Activated T-helper 2 cell treated with anti-CD3 and anti-CD28 coated beads, Interferon-gamma antibody, Interleukin-2, Interleukin-4, amounts not matched to agents 10 μg/mL and 5 μg/mL and 100 μg/mL, durations not matched to agents 14 hours and 24 hours and 36 hours (primary cell): ENCODE data around the gene LATS2. TPM values are rescaled to one million over a fixed set of nuclear protein-coding genes. Genes with fewer than 3 reads are reported as not detected.
"Not testable (repeated sequence)": the region's sequence is repeated elsewhere in the genome, so short reads cannot be mapped to it uniquely, and the experiment has no call there.

ENCODE experiments used
- DNase-seq: peaks from one replicate; pipeline ENCODE4 v3.0.0; 2021; ENCODE audit warnings: low spot score
- H3K27ac Mint-ChIP-seq: one replicate; pipeline ENCODE4 v1.8.0; 2021; ENCODE audit warnings: mixed read lengths
- H3K27me3 Mint-ChIP-seq: one replicate; pipeline ENCODE4 v1.8.0; 2021; ENCODE audit warnings: low read depth, mixed read lengths
- H3K36me3 Mint-ChIP-seq: one replicate; pipeline ENCODE4 v1.8.0; 2021; ENCODE audit warnings: low read depth, mixed read lengths
- H3K4me1 Mint-ChIP-seq: one replicate; pipeline ENCODE4 v1.8.0; 2021; ENCODE audit warnings: low read depth, mixed read lengths
- H3K4me3 Mint-ChIP-seq: one replicate; pipeline ENCODE4 v1.8.0; 2021; ENCODE audit warnings: low read depth, mild to moderate bottlenecking, moderate library complexity, mixed read lengths
- H3K9me3 Mint-ChIP-seq: one replicate; pipeline ENCODE4 v1.8.0; 2021; ENCODE audit warnings: mixed read lengths
- intact Hi-C: fragments of 100-400 bp; cut with micrococcal nuclease; formaldehyde crosslinking; loops from one replicate; pipeline ENCODE4 v1.15.1; 2023
- total RNA-seq: library from RNA; stranded (reverse); gene quantifications from 2 replicates; pipeline ENCODE4 v1.2.3, GENCODE V29; 2022

LATS2 gene
- total RNA-seq, 1 donor from 2014 or later: 2.6 TPM

GRCh38 chr13:21050288-21051197, 10.8 kb downstream of the LATS2 start:
- intact Hi-C loops: no loop called here
- Mint-ChIP-seq H3K4me3 (no peak overlapping the region), H3K4me1 (peaks cover 3% of the 10 kb centered on the region), H3K27me3 (peaks cover 2% of the 10 kb centered on the region), H3K9me3 (no peaks in the 10 kb centered on the region), H3K36me3 (no peaks in the 10 kb centered on the region), H3K27ac (no peak overlapping the region)
- DNase-seq: no peak

- DNase-seq, intact Hi-C loops, H3K27me3 Mint-ChIP-seq, H3K9me3 Mint-ChIP-seq, H3K27ac Mint-ChIP-seq, H3K4me1 Mint-ChIP-seq, H3K4me3 Mint-ChIP-seq, H3K36me3 Mint-ChIP-seq: not testable (repeated sequence)
Measured at GRCh38 chr13:21049731-21050130, 11.7 kb downstream of the LATS2 start.

GRCh38 chr13:21048901-21049698, 12.3 kb downstream of the LATS2 start:
- intact Hi-C loops: no loop called here
- peaks cover 8% of the 10 kb centered on the region for H3K27me3 Mint-ChIP-seq
- no peak overlapping the region for H3K4me3 Mint-ChIP-seq
- H3K36me3 Mint-ChIP-seq: no peaks in the 10 kb centered on the region
- no peaks in the 10 kb centered on the region for H3K9me3 Mint-ChIP-seq
- peaks cover 6% of the 10 kb centered on the region for H3K4me1 Mint-ChIP-seq
- no peak for DNase-seq
- H3K27ac Mint-ChIP-seq: no peak overlapping the region

- H3K4me1 Mint-ChIP-seq: peaks cover 3% of the 10 kb centered on the region
- no peak overlapping the region for H3K4me3 Mint-ChIP-seq
- H3K27me3 Mint-ChIP-seq: peaks cover 8% of the 10 kb centered on the region
- intact Hi-C loops: no loop called here
- DNase-seq: no peak
- H3K9me3 Mint-ChIP-seq: no peaks in the 10 kb centered on the region
- H3K27ac Mint-ChIP-seq: no peak overlapping the region
- no peaks in the 10 kb centered on the region for H3K36me3 Mint-ChIP-seq
Measured at GRCh38 chr13:21047591-21048282, 13.6 kb downstream of the LATS2 start.

GRCh38 chr13:21047087-21047486, 14.3 kb downstream of the LATS2 start:
- Mint-ChIP-seq H3K27ac (no peak overlapping the region), H3K36me3 (no peaks in the 10 kb centered on the region), H3K4me3 (no peak overlapping the region), H3K27me3 (peaks cover 8% of the 10 kb centered on the region), H3K9me3 (no peaks in the 10 kb centered on the region), H3K4me1 (peaks cover 3% of the 10 kb centered on the region)
- intact Hi-C loops: no loop called here
- DNase-seq: no peak

GRCh38 chr13:21046203-21046602, 15.2 kb downstream of the LATS2 start:
- intact Hi-C loops: no loop called here
- no peaks in the 10 kb centered on the region for H3K9me3 Mint-ChIP-seq
- no peak overlapping the region for H3K4me3 Mint-ChIP-seq
- DNase-seq: no peak
- no peaks in the 10 kb centered on the region for H3K36me3 Mint-ChIP-seq
- H3K4me1 Mint-ChIP-seq: peaks cover 3% of the 10 kb centered on the region
- H3K27me3 Mint-ChIP-seq: peaks cover 8% of the 10 kb centered on the region
- no peak overlapping the region for H3K27ac Mint-ChIP-seq

- no peak overlapping the region for H3K27ac Mint-ChIP-seq
- H3K4me3 Mint-ChIP-seq: no peak overlapping the region
- intact Hi-C loops: no loop called here
- peaks cover 3% of the 10 kb centered on the region for H3K4me1 Mint-ChIP-seq
- peaks cover 8% of the 10 kb centered on the region for H3K27me3 Mint-ChIP-seq
- H3K9me3 Mint-ChIP-seq: no peaks in the 10 kb centered on the region
- no peak for DNase-seq
- no peaks in the 10 kb centered on the region for H3K36me3 Mint-ChIP-seq
Measured at GRCh38 chr13:21045100-21045499, 16.3 kb downstream of the LATS2 start.

- no peak for DNase-seq
- Mint-ChIP-seq H3K27me3 (peaks cover 8% of the 10 kb centered on the region), H3K9me3 (no peaks in the 10 kb centered on the region), H3K4me1 (peaks cover 9% of the 10 kb centered on the region), H3K27ac (no peak overlapping the region), H3K4me3 (no peak overlapping the region), H3K36me3 (no peaks in the 10 kb centered on the region)
- intact Hi-C loops: no loop called here
Measured at GRCh38 chr13:21043898-21044297, 17.5 kb downstream of the LATS2 start.

GRCh38 chr13:21040120-21040826, 21.1 kb downstream of the LATS2 start:
- Mint-ChIP-seq H3K27me3 (peaks cover 4% of the 10 kb centered on the region), H3K4me3 (no peak overlapping the region)
- intact Hi-C loops: no loop called here

GRCh38 chr13:21039097-21039800, 22.1 kb downstream of the LATS2 start:
- Mint-ChIP-seq H3K27ac (no peak overlapping the region), H3K27me3 (no peaks in the 10 kb centered on the region), H3K4me3 (no peak overlapping the region), H3K36me3 (no peaks in the 10 kb centered on the region), H3K9me3 (no peaks in the 10 kb centered on the region), H3K4me1 (peaks cover 8% of the 10 kb centered on the region)
- intact Hi-C loops: no loop called here
- no peak for DNase-seq

More at GRCh38 chr13:21040120-21040826, 21.1 kb downstream of the LATS2 start:
- peaks cover 11% of the 10 kb centered on the region for H3K4me1 Mint-ChIP-seq
- DNase-seq: no peak
- H3K9me3 Mint-ChIP-seq: no peaks in the 10 kb centered on the region
- H3K36me3 Mint-ChIP-seq: no peaks in the 10 kb centered on the region
- H3K27ac Mint-ChIP-seq: no peak overlapping the region

- DNase-seq: no peak
- H3K27me3 Mint-ChIP-seq: no peaks in the 10 kb centered on the region
- H3K9me3 Mint-ChIP-seq: no peaks in the 10 kb centered on the region
- H3K27ac Mint-ChIP-seq: no peak overlapping the region
- no peaks in the 10 kb centered on the region for H3K36me3 Mint-ChIP-seq
- intact Hi-C loops: no loop called here
- H3K4me1 Mint-ChIP-seq: peaks cover 13% of the 10 kb centered on the region
- H3K4me3 Mint-ChIP-seq: no peak overlapping the region
Measured at GRCh38 chr13:21037656-21038055, 23.7 kb downstream of the LATS2 start.

- intact Hi-C loops: no loop called here
- no peak for DNase-seq
Measured at GRCh38 chr13:21035498-21035897, 25.9 kb downstream of the LATS2 start.

More at GRCh38 chr13:21035498-21035897, 25.9 kb downstream of the LATS2 start:
- no peak overlapping the region for H3K27ac Mint-ChIP-seq
- H3K4me3 Mint-ChIP-seq: no peak overlapping the region
- peaks cover 15% of the 10 kb centered on the region for H3K4me1 Mint-ChIP-seq
- H3K9me3 Mint-ChIP-seq: no peaks in the 10 kb centered on the region
- no peaks in the 10 kb centered on the region for H3K27me3 Mint-ChIP-seq
- no peaks in the 10 kb centered on the region for H3K36me3 Mint-ChIP-seq
